Right ventricle myocardium superior (tissue), 1 donor: ENCODE data around the gene NR6A1. TPM values are rescaled to one million over a fixed set of nuclear protein-coding genes. Genes with fewer than 3 reads are reported as not detected.

ENCODE experiments used
- ATAC-seq: fragments of 200-7000 bp; cut with Tn5 transposase; one replicate; pipeline ENCODE4 v1.9.1; 2020; ENCODE audit warnings: mild to moderate bottlenecking; ENCODE audit not compliant: poor library complexity
- DNase-seq: peaks from one replicate; pipeline ENCODE4 v3.0.0-alpha.2; 2020
- intact Hi-C: fragments of 100-400 bp; cut with DNase I; formaldehyde crosslinking; loops from one replicate; pipeline ENCODE4 v1.11.2; 2022
- long read RNA-seq: library from polyadenylated mRNA; unstranded; transcript quantifications from one replicate; pipeline ENCODE4 v2.0.0, GENCODE V29; 2021
- total RNA-seq: library from RNA; stranded (reverse); fragmentation: NEBNext Ultra II Directional; extraction: Animal tissue kit (Norgen Biotek cat#: 25700); gene quantifications from one replicate; pipeline ENCODE4 v1.2.1, GENCODE V29; 2021
- donor health status: DM: no; HTN: yes; CAD: no; lungs with severe emphysema.

Gene NR6A1
- total RNA-seq: 1.4 TPM
- long read RNA-seq: 0 reads

- DNase-seq (peak; percentile 98), ATAC-seq (peak; percentile 94)
- intact Hi-C loops: no loop called here
Measured at GRCh38 chr9:124771021-124771866, at the start of gene NR6A1. Gene NR6A1, minus strand, starts transcription at chr9:124771311.

- ATAC-seq (peak; percentile 76), DNase-seq (no peak)
- intact Hi-C loops: no loop called here
Measured at GRCh38 chr9:124818431-124819281, 47.5 kb upstream of the NR6A1 start.

DNA sequence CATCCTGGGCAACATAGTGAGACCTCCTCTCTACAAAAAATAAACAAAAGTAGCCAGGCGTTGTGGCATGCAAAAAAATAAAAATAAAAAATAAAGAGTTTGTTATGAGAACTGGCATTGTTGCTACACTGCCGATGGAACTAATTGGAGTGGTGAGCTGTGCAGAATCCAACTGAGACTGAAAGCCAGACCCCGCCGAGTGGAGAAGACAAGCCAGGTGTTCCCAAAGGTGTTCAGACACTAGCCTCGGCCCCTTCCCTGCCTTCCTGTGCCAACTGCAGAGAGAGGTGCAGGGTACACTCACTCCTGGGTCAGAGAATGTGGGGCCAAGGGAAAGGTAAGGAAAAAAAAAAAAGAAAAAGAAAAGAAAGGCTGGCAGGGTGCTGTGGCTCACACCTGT, 44.5 kb upstream of the NR6A1 start:
- intact Hi-C loops: no loop called here
- ATAC-seq: no peak
- no peak for DNase-seq

- intact Hi-C loops: no loop called here
- DNase-seq (no peak), ATAC-seq (no peak)
Measured at GRCh38 chr9:124814164-124814535, 43.0 kb upstream of the NR6A1 start.

DNA sequence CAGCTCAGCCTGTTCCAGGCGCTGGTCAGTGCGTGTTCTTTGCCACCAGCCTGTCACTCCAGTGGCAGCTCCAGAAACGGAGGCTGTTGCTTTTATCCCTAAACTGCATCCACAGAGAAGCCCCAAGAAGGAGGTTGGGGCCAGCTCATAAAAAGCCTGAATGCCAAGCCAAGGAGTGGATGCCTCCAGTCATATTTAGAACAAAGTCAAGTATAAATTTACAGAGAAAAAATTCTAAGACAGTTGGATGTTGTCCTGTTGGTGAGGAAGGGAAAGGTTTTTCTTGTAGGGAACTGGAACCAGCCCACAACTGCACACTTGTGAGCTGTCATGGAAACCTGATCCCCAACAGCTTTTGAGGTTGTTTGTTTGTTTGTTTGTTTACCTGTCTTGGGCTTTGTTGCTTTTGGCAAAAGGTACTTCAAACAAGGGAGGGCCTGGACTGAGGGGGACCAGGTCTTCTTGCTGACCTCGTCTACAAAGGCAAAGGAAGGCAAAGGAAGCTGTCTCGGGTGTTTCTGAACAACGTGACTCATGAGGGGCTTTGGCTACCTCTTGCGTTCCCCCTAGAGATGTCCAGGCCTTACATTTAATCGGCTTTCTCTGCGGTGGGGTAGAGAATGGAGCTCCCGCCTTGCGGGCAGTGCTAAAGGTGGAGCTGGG, 42.5 kb upstream of the NR6A1 start:
- DNase-seq (no peak), ATAC-seq (no peak)
- intact Hi-C loops: no loop called here

DNA sequence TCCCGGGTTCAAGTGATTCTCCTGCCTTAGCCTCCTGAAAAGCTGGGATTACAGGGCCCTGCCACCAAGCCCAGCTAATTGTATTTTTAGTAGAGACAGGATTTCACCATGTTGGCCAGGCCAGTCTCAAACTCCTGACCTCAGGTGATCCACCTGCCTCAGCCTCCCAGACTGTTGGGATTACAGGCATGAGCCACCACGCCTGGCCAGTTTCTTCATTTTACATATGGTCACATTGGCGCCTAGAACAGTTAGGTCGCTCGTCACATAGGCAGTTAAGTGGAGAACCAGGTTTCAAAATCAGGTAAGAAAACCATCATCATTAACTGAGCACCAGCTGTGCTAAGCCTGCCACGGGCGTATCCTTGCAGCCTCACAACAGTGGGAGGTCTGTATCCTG, 41.9 kb upstream of the NR6A1 start:
- DNase-seq (no peak), ATAC-seq (no peak)
- intact Hi-C loops: no loop called here

GRCh38 chr9:124812441-124812876, 41.3 kb upstream of the NR6A1 start:
- intact Hi-C loops: no loop called here
- DNase-seq (peak; percentile 70), ATAC-seq (peak; percentile 46)

GRCh38 chr9:124810663-124811355, 39.7 kb upstream of the NR6A1 start:
- ATAC-seq: peak; percentile 38
- intact Hi-C loops: no loop called here
- DNase-seq: no peak

DNA sequence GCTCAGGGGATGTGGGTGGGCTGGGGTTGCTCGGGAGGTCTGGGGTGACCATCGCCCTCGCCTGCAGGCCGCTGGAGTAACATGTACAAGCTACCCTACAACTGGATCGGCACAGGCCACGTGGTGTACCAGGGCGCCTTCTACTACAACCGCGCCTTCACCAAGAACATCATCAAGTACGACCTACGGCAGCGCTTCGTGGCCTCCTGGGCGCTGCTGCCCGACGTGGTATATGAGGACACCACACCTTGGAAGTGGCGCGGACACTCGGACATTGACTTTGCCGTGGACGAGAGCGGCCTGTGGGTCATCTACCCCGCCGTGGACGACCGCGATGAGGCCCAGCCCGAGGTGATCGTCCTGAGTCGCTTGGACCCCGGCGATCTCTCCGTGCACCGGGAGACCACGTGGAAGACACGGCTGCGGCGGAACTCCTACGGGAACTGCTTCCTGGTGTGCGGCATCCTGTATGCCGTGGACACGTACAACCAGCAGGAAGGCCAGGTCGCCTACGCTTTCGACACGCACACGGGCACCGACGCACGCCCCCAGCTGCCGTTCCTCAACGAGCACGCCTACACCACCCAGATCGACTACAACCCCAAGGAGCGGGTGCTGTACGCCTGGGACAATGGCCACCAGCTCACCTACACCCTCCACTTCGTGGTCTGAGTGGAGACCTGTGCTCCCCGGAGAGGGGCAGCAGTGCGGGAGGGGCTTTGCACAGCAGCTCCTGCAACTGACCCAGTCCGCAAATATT, 38.8 kb upstream of the NR6A1 start:
- DNase-seq (no peak), ATAC-seq (no peak)
- intact Hi-C loops: no loop called here

- no peak for ATAC-seq
- intact Hi-C loops: no loop called here
- no peak for DNase-seq
Measured at GRCh38 chr9:124809211-124809610, 38.1 kb upstream of the NR6A1 start.

DNA sequence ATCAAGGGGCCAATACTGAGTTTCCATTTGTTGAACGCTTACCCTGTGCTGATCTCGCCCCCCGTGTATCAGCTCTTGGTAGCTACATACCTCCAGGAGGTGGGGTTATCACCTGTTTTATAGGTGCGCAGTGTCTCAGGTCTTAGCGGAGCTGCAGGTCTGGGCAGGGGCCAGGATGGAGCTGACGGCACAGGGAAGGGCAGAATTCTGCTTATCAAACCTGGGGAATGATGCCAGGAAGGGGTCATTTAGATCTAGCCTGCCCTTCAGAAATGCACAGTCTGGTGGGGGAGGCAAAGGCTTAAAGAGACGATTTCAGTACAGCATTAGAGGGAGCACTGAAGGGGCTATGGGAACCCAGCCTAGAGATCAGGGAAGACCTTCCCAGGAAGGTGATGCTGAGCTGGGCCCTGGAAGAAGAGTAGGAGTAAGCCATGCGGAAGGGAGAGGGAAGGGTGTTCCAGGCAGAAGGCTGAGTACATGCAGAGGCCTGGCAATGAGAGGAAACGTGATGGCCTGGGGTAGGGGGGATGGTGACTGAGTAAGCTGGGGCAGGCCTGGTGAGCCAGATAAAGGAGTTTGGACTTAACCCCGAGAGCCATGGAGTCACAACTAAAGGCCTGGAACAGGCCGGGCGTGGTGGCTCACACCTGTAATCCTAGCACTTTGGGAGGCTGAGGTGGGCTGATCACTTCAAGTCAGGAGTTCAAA, 37.3 kb upstream of the NR6A1 start:
- intact Hi-C loops: no loop called here
- DNase-seq: no peak
- no peak for ATAC-seq

DNA sequence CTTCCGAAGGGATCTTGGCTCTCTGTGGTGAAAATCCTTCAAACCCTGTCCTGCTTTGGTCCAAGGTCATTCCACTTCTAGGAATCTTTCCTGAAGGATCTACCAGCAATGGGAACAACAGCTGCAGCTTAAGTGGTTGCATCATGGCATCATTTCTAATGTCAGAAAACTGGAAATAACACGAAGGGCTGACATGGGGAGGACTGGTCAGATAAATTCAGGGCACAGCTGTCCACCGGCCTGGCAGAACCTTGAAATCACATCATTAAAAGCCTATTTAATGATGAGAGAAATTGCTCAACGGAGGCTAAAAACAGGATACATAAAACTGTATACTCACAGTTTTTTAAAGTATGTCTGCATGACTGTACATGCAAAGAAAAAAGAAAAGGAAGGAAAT, 34.1 kb upstream of the NR6A1 start:
- DNase-seq: no peak
- no peak for ATAC-seq
- intact Hi-C loops: no loop called here

DNA sequence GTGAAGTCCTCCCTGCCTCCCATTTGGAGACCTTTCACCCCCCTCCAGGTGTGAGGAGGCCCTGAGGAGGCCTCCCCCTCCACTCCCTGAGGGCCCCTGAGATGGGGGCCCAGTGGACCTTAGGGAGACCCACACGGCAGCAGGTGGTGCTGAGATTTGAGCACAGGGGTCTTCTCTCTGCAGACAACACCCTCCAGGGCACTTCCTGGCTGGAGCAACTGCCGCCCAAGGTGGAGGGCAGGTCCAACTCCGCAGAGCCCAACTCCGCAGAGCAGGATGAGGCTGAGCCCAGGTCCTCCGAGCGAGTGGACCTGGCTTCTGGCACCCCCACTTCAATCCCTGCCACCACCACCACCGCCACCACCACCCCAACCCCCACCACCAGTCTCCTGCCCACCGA, 32.8 kb upstream of the NR6A1 start:
- ATAC-seq (no peak), DNase-seq (no peak)
- intact Hi-C loops: no loop called here

- peak; percentile 16 for ATAC-seq
- intact Hi-C loops: no loop called here
- DNase-seq: no peak
Measured at GRCh38 chr9:124802426-124802825, 31.3 kb upstream of the NR6A1 start.

GRCh38 chr9:124801356-124801755, 30.2 kb upstream of the NR6A1 start:
- DNase-seq (no peak), ATAC-seq (no peak)
- intact Hi-C loops: no loop called here

DNA sequence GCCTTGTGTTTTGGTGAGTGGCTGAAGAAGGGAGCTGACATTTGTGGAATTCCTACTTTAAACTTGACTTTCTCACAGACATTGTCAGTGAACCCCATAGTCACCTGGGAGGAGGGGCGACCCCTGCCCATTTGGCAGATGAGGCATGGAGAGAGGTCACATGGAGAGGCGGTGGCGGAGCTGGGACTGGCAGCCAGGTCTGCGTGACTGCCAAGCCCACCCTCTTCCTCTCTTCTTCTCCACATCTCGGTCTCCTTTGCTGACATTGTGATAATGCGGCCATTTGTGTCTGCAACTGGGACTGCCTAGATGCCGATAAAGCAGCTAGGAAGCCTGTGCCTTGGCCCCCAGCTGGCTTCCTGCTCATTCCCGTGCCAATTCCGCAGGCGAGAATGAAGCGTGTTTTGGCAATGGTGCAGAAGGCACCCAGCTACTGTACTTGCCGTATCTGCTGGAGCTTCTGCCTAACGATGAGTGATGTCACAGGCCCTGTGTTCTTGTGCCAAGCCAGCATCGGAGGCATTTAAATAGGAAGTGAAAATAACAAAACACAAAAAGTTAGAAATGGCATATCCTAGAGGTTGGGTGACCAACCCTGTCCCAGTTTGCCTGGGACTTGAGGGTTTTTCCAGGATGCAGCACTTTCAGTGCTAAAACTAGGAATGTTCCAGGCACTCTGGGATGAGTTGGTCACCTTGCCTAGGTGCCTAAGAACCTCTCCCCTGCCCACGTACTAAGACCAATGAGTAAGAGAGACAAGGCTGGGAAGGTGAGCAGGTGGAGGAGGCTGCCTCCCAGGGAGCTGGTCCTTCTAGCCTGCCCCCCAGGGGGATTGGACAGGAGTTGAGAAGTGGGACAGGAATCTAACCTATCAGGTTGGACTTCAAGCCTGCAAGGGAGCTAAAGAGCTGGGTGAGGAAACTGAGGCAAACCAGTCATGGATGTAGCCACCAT, 29.5 kb upstream of the NR6A1 start:
- ATAC-seq (peak; percentile 48), DNase-seq (peak; percentile 60)
- intact Hi-C loops: no loop called here
